ENCODE data around the gene EMC1. TPM values are rescaled to one million over a fixed set of nuclear protein-coding genes. Genes with fewer than 3 reads are reported as not detected.
A peak's percentile ranks its signal among the peaks of the same experiment; 100 is the strongest.
"Not testable (repeated sequence)": the region's sequence is repeated elsewhere in the genome, so short reads cannot be mapped to it uniquely, and the experiment has no call there.

The EMC1 gene
- total and polyA plus RNA-seq, 5 donors from 2014 or later, result 17.3 to 28.4 (median 19.5) TPM

DNA sequence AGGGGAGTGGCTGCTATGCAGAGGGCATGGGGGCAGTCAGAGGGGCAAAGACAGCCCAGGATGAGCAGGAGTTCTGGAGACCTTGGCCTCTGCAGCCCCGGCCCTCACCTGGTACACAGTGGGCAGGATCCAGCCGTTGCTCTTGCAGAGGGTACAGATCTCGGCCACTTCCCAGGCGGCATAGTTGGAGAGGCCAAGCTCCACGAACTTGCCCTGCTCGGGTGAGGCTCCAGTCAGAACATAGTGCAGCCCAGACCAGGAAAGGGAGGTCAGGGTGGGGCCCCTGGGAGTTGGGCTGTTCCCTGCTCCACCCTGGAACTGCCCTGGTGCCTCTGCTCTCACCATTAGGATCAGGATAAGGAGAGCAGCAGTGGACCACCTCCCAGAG, 19.0 kb upstream of the EMC1 start:
- H3K4me3 ChIP-seq (ENCODE audit: low read depth, low read length); H3K4me1 Mint-ChIP-seq; H3K36me3 ChIP-seq (ENCODE audit: control insufficient read depth, insufficient read depth, low read length); H3K36me3 Mint-ChIP-seq; ATAC-seq (ENCODE audit: low read depth in 2 of 2); H3K4me3 Mint-ChIP-seq; H3K27ac Mint-ChIP-seq; H3K27me3 ChIP-seq (ENCODE audit: control insufficient read depth, insufficient read depth, low read length); DNase-seq; H3K27ac ChIP-seq (ENCODE audit: insufficient read depth, low read length, poor library complexity, severe bottlenecking); H3K9me3 ChIP-seq (ENCODE audit: control insufficient read depth in 2 of 2, low read length in 2 of 2); H3K4me1 ChIP-seq (ENCODE audit: control insufficient read depth, insufficient read depth, low read length, poor library complexity, severe bottlenecking): not testable (repeated sequence)
- Mint-ChIP-seq H3K27me3 (peaks cover 21% of the 10 kb centered on the region), H3K9me3 (peaks cover 0 to 11% (median under 1%) of the 10 kb centered on the region in 7 donors)

DNA sequence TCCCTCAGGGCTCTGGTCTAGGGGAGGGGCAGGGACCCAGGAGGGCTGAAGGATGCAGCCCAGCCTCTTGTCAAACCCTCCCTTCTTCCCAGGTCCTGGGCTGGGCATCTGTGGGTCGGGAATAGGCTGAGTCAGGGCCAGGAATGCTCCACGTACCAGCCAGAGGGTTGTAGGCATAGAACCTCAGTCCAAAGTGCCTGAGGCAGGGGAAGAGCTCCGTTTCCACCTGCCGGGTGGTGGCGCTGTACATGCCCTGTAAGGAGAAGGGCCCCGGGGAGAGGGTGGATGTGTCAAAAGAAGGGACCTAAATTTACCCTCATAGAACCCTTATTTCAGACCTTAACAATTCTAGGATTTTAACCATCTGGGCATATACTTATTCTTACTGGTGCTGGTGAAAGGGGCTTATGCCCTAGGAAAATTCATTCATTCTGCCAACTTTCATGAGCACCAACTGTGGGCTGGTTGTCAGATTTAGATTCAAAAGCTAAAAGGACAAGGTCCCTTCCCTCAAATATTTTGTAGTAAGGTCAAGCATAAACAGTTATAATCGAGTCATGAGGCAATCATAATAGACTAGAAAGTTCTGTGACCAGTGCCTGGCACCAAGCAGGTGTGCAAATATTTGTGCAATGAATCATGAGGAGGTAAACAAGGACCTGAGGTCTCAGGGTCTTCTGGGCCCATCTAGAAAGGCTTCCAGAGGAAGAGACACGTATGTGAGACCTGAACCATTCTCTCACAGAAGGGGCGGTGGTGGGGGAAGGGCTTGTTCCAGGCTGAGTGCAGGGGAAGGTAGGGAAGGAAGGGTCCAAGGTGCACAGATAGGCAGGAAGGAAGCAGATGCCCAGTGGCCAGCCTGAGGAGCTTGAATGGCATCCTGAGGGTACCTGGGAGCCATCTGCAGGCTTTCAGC, 18.4 kb upstream of the EMC1 start:
- not testable (repeated sequence) for H3K4me1 Mint-ChIP-seq; ATAC-seq (ENCODE audit: low read depth in 2 of 2)
- peaks cover 21% of the 10 kb centered on the region for H3K27me3 Mint-ChIP-seq

DNA sequence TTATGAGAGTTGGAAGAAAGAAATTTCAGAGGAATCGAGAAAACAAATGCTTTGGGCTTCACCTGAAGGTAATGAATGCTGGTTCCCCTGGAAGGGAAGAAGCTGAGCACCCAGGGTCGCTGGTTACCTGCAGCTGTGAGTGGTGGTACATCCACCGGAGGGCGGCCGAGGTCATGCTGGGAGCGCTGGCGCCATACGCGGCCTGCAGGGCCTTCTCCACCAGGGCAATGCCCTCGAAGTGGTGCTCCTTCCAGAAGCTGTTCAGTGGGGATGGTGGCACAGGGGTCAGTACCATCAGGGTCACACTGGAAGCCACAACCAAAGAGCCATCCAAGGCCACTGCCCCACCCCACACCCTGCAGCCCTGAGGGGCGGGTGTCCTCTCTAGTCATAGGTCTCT, 17.1 kb upstream of the EMC1 start:
- H3K27me3 ChIP-seq (ENCODE audit: control insufficient read depth, insufficient read depth, low read length), result peaks cover 2% of the 10 kb centered on the region
- no peak overlapping the region for H3K4me3 ChIP-seq (ENCODE audit: low read depth, low read length)
- no peaks in the 10 kb centered on the region for H3K36me3 ChIP-seq (ENCODE audit: control insufficient read depth, insufficient read depth, low read length)
- H3K27ac ChIP-seq (ENCODE audit: insufficient read depth, low read length, poor library complexity, severe bottlenecking), result no peak overlapping the region
- Mint-ChIP-seq H3K4me3 (no peak overlapping the region), H3K27ac (no peak overlapping the region), H3K4me1 (peaks cover 0 to 4% (median 0%) of the 10 kb centered on the region in 4 donors), H3K36me3 (peaks cover 3% of the 10 kb centered on the region), H3K9me3 (peaks cover 0 to 5% (median 0%) of the 10 kb centered on the region in 7 donors), H3K27me3 (peaks cover 20% of the 10 kb centered on the region)
- ATAC-seq (ENCODE audit: low read depth in 2 of 2) (no peak), DNase-seq (no peak)
- H3K9me3 ChIP-seq (ENCODE audit: control insufficient read depth in 2 of 2, low read length in 2 of 2), result no peaks in the 10 kb centered on the region
- H3K4me1 ChIP-seq (ENCODE audit: control insufficient read depth, insufficient read depth, low read length, poor library complexity, severe bottlenecking), result no peaks in the 10 kb centered on the region

More for the DNA sequence above, 18.4 kb upstream of the EMC1 start:
- H3K27ac ChIP-seq (ENCODE audit: insufficient read depth, low read length, poor library complexity, severe bottlenecking); H3K9me3 Mint-ChIP-seq; H3K36me3 Mint-ChIP-seq; H3K4me3 ChIP-seq (ENCODE audit: low read depth, low read length); H3K9me3 ChIP-seq (ENCODE audit: control insufficient read depth in 2 of 2, low read length in 2 of 2); H3K27ac Mint-ChIP-seq; DNase-seq; H3K4me1 ChIP-seq (ENCODE audit: control insufficient read depth, insufficient read depth, low read length, poor library complexity, severe bottlenecking); H3K27me3 ChIP-seq (ENCODE audit: control insufficient read depth, insufficient read depth, low read length); H3K4me3 Mint-ChIP-seq; H3K36me3 ChIP-seq (ENCODE audit: control insufficient read depth, insufficient read depth, low read length): not testable (repeated sequence)

DNA sequence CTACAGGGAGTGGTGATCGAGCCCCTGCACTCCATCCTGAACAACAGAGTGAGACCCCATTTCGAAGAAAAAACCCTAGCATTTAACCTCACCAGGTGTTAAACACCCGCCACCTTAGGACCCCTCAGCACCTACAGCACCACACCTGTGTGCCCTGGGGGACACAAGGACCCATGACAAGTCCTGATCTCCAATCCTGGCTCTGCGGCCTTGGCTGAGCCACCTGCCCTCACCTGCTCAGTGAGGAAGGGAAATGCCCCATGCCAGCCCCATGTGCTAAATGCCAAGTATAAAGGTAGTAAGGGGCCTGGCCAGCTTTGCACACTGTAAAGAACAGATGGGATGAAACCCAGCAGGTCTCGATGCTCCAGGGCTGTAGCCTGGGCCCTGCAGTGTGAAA, 11.4 kb upstream of the EMC1 start:
- H3K4me3 ChIP-seq (ENCODE audit: low read depth, low read length), result no peak overlapping the region
- no peak overlapping the region for H3K27ac ChIP-seq (ENCODE audit: insufficient read depth, low read length, poor library complexity, severe bottlenecking)
- Mint-ChIP-seq H3K4me1 (no peaks in the 10 kb centered on the region), H3K27me3 (no peaks in the 10 kb centered on the region), H3K4me3 (no peak overlapping the region), H3K9me3 (no peaks in the 10 kb centered on the region), H3K36me3 (no peaks in the 10 kb centered on the region), H3K27ac (no peak overlapping the region)
- DNase-seq, result no peak
- no peaks in the 10 kb centered on the region for H3K27me3 ChIP-seq (ENCODE audit: control insufficient read depth, insufficient read depth, low read length)
- H3K4me1 ChIP-seq (ENCODE audit: control insufficient read depth, insufficient read depth, low read length, poor library complexity, severe bottlenecking), result no peaks in the 10 kb centered on the region
- no peaks in the 10 kb centered on the region for H3K9me3 ChIP-seq (ENCODE audit: control insufficient read depth in 2 of 2, low read length in 2 of 2)
- ATAC-seq (ENCODE audit: low read depth in 2 of 2), result no peak
- H3K36me3 ChIP-seq (ENCODE audit: control insufficient read depth, insufficient read depth, low read length), result peaks cover 30% of the 10 kb centered on the region

DNA sequence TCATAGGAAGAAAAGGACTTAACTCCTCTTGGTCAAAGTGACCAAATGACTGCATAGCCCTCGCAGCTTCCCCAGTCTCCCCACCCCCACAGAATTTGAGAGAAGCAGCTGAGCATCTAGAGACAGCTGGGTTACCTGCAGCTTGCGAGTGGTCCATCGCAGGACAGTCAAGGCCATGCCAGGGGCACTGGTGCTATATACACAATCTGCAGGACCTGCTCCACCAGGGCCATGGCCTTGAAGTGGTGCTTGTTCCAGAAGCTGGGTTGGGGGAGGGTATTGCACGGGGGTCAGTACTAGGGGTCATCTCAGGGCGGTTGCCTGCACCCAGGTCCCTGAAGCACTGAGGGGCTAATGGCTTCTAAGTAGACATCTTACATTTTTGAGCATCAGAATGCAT, 10.7 kb upstream of the EMC1 start:
- Mint-ChIP-seq H3K27me3 (no peaks in the 10 kb centered on the region), H3K27ac (no peak overlapping the region), H3K4me3 (no peak overlapping the region), H3K9me3 (no peaks in the 10 kb centered on the region), H3K36me3 (peaks cover 3% of the 10 kb centered on the region), H3K4me1 (peaks cover 0 to 3% (median 3%) of the 10 kb centered on the region in 4 donors)
- H3K27ac ChIP-seq (ENCODE audit: insufficient read depth, low read length, poor library complexity, severe bottlenecking), result no peak overlapping the region
- H3K9me3 ChIP-seq (ENCODE audit: control insufficient read depth in 2 of 2, low read length in 2 of 2), result no peaks in the 10 kb centered on the region
- no peak overlapping the region for H3K4me3 ChIP-seq (ENCODE audit: low read depth, low read length)
- peaks cover 37% of the 10 kb centered on the region for H3K36me3 ChIP-seq (ENCODE audit: control insufficient read depth, insufficient read depth, low read length)
- DNase-seq (no peak), ATAC-seq (ENCODE audit: low read depth in 2 of 2) (no peak)
- H3K27me3 ChIP-seq (ENCODE audit: control insufficient read depth, insufficient read depth, low read length), result no peaks in the 10 kb centered on the region
- no peaks in the 10 kb centered on the region for H3K4me1 ChIP-seq (ENCODE audit: control insufficient read depth, insufficient read depth, low read length, poor library complexity, severe bottlenecking)

DNA sequence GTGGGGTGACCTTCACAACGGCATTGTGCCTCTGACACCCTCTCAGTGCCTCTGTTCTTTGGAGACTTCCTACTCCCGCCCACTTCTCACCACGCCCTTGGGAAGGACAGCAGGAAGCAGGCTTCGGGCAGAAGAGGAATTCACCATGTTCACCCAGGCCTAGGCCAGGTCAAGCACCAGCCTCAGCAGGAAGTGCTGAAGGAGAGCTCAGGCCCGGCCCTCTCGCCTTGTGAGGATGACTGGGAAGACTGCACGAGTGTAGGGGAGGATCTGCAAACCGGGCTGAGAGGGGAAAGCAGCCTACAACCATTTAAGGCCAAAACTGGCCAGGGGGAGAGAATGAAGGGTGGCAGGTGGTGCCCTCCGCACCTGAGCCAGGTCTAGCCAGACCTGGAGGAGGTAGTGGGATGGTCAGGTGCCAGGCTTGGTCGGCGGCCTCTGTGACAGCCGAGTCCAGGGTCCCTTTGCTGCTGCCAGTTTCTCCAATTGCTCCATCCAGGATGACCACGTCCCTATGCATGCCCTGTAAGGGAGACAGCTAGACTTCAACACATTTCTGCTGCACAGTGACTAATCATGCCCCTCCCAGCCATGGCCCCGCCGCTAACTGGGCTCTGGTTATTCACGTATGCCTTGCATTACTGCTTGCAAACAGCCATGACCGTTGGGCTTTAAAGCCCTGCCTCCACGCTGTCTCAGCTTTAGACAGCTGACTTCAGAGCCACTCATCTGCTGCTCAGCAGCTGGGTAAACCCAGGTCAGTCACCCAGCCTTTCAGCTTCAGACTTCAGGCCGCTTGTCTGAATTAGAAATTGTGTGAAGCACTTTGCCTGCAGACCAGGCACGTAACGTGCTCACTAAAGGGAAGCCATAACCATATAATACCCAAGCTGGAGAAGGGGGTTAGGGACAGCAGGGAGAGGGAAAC, 9.2 kb upstream of the EMC1 start:
- H3K27ac ChIP-seq (ENCODE audit: insufficient read depth, low read length, poor library complexity, severe bottlenecking), result no peak overlapping the region
- H3K36me3 ChIP-seq (ENCODE audit: control insufficient read depth, insufficient read depth, low read length), result peaks cover 51% of the 10 kb centered on the region
- no peak for DNase-seq
- H3K27ac Mint-ChIP-seq, result peak overlapping the region in 2 of 3 donors; percentile 17 to 43
- H3K27me3 ChIP-seq (ENCODE audit: control insufficient read depth, insufficient read depth, low read length), result no peaks in the 10 kb centered on the region
- no peaks in the 10 kb centered on the region for H3K9me3 ChIP-seq (ENCODE audit: control insufficient read depth in 2 of 2, low read length in 2 of 2)
- peak in 1 of 2 donors; percentile 12 for ATAC-seq (ENCODE audit: low read depth in 2 of 2)
- no peaks in the 10 kb centered on the region for H3K4me1 ChIP-seq (ENCODE audit: control insufficient read depth, insufficient read depth, low read length, poor library complexity, severe bottlenecking)
- no peak overlapping the region for H3K4me3 ChIP-seq (ENCODE audit: low read depth, low read length)
- peaks cover 5% of the 10 kb centered on the region for H3K36me3 Mint-ChIP-seq
- H3K9me3 Mint-ChIP-seq, result no peaks in the 10 kb centered on the region
- H3K4me3 Mint-ChIP-seq, result no peak overlapping the region
- H3K4me1 Mint-ChIP-seq, result peaks cover 0 to 5% (median 4%) of the 10 kb centered on the region in 4 donors
- no peaks in the 10 kb centered on the region for H3K27me3 Mint-ChIP-seq

DNA sequence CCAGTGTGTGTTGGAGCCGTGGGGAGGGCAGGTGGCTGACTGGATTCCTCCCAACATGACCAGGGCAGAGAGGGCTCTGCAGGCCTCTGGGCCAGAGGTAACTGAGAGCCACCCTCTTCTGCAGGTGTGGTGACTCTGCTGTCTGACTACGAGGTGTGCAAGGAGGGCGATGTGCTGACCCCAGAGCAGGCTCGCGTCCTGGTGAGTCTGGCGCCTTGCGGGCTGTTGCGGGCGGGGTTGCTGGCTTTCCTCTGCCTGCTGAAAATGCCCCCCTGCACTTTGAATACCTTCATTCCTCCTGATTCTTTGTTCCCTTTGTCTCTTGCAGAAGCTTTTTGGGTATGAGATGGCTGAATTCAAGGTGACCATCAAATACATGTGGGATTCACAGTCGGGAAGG, 7.0 kb upstream of the EMC1 start:
- peaks cover 53% of the 10 kb centered on the region for H3K36me3 ChIP-seq (ENCODE audit: control insufficient read depth, insufficient read depth, low read length)
- H3K36me3 Mint-ChIP-seq, result peaks cover 5% of the 10 kb centered on the region

More for the DNA sequence above, 7.0 kb upstream of the EMC1 start:
- Histone ChIP-seq H3K4me3 (ENCODE audit: low read depth, low read length) (no peak overlapping the region), H3K9me3 (ENCODE audit: control insufficient read depth in 2 of 2, low read length in 2 of 2) (no peaks in the 10 kb centered on the region), H3K27ac (ENCODE audit: insufficient read depth, low read length, poor library complexity, severe bottlenecking) (no peak overlapping the region), H3K27me3 (ENCODE audit: control insufficient read depth, insufficient read depth, low read length) (no peaks in the 10 kb centered on the region), H3K4me1 (ENCODE audit: control insufficient read depth, insufficient read depth, low read length, poor library complexity, severe bottlenecking) (peaks cover 5% of the 10 kb centered on the region)
- ATAC-seq (ENCODE audit: low read depth in 2 of 2) (no peak), DNase-seq (no peak)
- Mint-ChIP-seq H3K27me3 (no peaks in the 10 kb centered on the region), H3K4me1 (peaks cover 0 to 18% (median 8%) of the 10 kb centered on the region in 4 donors), H3K27ac (no peak overlapping the region), H3K9me3 (no peaks in the 10 kb centered on the region), H3K4me3 (peak overlapping the region in 1 of 4 donors; percentile 35)

Data from CD4-positive, CD25-positive, alpha-beta regulatory T cell (primary cell).